Thymus (tissue), 11 donors: ENCODE data around the gene IL1RAPL2. TPM values are rescaled to one million over a fixed set of nuclear protein-coding genes. Genes with fewer than 3 reads are reported as not detected.

ENCODE experiments used
- DNase-seq, 9 donors: peaks; one replicate each; pipeline ENCODE4 v3.0.0-alpha.2; 2013; ENCODE audit warnings: low spot score in 9 of 9, low read depth in 6 of 9, missing footprints in 1 of 9
- H3K27ac ChIP-seq, 2 donors: one replicate each; pipeline ENCODE4 v1.5.1; 2013; ENCODE audit warnings: control low read depth in 1 of 2, low read depth in 1 of 2, low read length in 1 of 2, mild to moderate bottlenecking in 1 of 2, moderate library complexity in 1 of 2
- H3K27me3 ChIP-seq, 2 donors: one replicate each; pipeline ENCODE4 v1.5.1; 2013; ENCODE audit warnings: low read length in 1 of 2; ENCODE audit not compliant: control insufficient read depth in 2 of 2, insufficient read depth in 1 of 2
- H3K36me3 ChIP-seq, 2 donors: one replicate each; pipeline ENCODE4 v1.5.1; 2013; ENCODE audit warnings: low read length in 1 of 2, mild to moderate bottlenecking in 1 of 2, moderate library complexity in 1 of 2; ENCODE audit not compliant: control insufficient read depth in 2 of 2, insufficient read depth in 2 of 2
- H3K4me1 ChIP-seq, 2 donors: one replicate each; pipeline ENCODE4 v1.5.1; 2013; ENCODE audit warnings: low read length in 2 of 2; ENCODE audit not compliant: control insufficient read depth in 2 of 2, insufficient read depth in 2 of 2
- H3K4me3 ChIP-seq, 2 donors: one replicate each; pipeline ENCODE4 v1.5.1; 2013; ENCODE audit warnings: low read length in 2 of 2, control low read depth in 1 of 2, mild to moderate bottlenecking in 1 of 2
- H3K9me3 ChIP-seq, 2 donors: one replicate each; pipeline ENCODE4 v1.5.1; 2013; ENCODE audit warnings: low read length in 1 of 2, mild to moderate bottlenecking in 1 of 2; ENCODE audit not compliant: control insufficient read depth in 2 of 2, insufficient read depth in 1 of 2
- WGBS: extraction: QIAGEN DNeasy Blood & Tissue Kit; methylation state at CpG from one replicate; pipeline ENCODE4 v1.1.7; 2013; 5-methylcytosine and 5-hydroxymethylcytosine counted together
- polyA plus RNA-seq: library from polyadenylated mRNA; stranded (reverse); fragments of 200-250 nt; gene quantifications from one replicate; pipeline ENCODE4 v1.2.3, GENCODE V29; 2013
- total RNA-seq: library from RNA; stranded (reverse); fragments of 120-200 nt; gene quantifications from one replicate; pipeline ENCODE4 v1.2.4, GENCODE V29; 2013
- donor health status: healthy.

Gene IL1RAPL2
- total and polyA plus RNA-seq, 2 donors: 0.38 TPM; not detected in 1

- Histone ChIP-seq H3K9me3 (no peaks in the 10 kb centered on the region), H3K4me1 (no peaks in the 10 kb centered on the region), H3K27me3 (no peaks in the 10 kb centered on the region), H3K36me3 (no peaks in the 10 kb centered on the region), H3K27ac (no peak overlapping the region), H3K4me3 (no peak overlapping the region)
- 94% methylated on average over 8 of the region's 8 CpGs for WGBS
- DNase-seq: no peak
These were observed 623.1 kb downstream of the IL1RAPL2 start for GRCh38 chrX:105189093-105189492.

DNA sequence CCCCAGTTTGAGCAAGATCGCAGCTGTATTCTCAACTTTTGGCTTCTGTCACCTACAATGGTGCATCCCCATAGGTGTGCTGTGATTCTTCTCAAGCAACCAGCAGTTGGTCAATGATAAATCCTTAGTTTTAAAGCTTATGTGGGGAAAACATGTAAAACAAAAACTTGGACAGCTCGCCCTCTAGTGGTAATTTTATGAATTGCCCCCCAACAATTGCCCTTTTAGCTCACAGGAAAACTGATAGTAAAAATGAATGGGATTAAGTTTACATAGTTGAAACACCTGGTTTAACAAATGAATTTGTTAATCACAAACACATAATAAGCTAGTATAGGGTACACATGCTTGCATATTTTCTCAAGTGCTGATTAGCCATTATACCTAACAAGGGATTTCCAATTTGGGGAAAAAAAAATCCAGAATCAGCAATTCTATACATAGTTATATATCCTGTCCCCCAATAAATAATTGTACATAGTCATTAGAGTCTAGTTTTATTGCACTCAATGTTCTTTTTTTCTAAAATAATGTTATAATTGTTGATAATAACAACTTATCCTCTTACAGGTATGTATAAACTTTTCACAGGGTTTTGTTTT lies 624.4 kb downstream of the IL1RAPL2 start:
- peak in 3 of 9 donors; percentile 0 to 43 (median 28) for DNase-seq
- Histone ChIP-seq H3K4me1 (no peaks in the 10 kb centered on the region), H3K9me3 (no peaks in the 10 kb centered on the region), H3K36me3 (no peaks in the 10 kb centered on the region), H3K4me3 (no peak overlapping the region), H3K27ac (no peak overlapping the region), H3K27me3 (no peaks in the 10 kb centered on the region)
- 6% methylated on average over 2 of the region's 2 CpGs for WGBS

DNA sequence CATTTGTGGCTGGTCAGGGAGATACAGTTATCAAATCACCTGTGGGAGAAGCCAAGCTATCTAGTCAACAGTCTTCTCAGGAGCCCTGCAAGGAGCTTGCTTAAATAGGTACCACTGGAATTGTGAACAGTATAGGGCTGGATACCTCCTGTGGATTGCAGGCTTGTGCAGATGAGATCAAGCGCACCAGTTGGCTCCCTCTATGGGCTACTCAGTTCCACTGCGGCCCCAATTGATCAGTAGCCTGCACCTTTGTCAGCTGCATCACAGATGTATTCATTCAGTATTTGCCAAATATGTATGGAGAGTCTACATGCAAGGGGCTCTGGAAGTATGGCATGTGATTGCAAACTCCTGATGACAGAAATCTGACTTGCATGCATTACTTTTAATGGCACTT lies 625.9 kb downstream of the IL1RAPL2 start:
- DNase-seq: no peak
- Histone ChIP-seq H3K27ac (no peak overlapping the region), H3K4me3 (no peak overlapping the region), H3K36me3 (no peaks in the 10 kb centered on the region), H3K4me1 (no peaks in the 10 kb centered on the region), H3K27me3 (no peaks in the 10 kb centered on the region), H3K9me3 (no peaks in the 10 kb centered on the region)
- 35% methylated on average over 2 of the region's 2 CpGs for WGBS

DNA sequence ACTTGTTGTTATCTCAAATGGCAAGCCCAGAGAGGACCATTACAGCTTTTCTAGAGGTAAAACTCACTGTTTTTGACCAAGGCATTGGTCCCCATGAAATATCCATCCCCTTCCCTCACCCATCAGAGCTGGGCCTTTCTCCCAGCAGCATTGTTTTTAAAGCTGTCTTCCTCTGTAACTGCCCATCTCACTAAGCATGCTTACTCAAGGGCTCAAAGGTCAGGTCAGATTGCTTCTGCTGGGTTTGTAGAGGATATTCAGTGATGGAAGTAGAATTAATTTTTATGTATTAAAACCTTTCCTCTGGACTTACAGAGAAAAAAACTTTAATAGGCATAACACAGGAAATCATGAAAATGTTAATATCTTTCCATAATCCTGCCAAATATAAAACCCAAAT lies 643.4 kb downstream of the IL1RAPL2 start:
- Histone ChIP-seq H3K27me3 (no peaks in the 10 kb centered on the region), H3K4me1 (no peaks in the 10 kb centered on the region), H3K4me3 (no peak overlapping the region), H3K9me3 (no peaks in the 10 kb centered on the region), H3K36me3 (no peaks in the 10 kb centered on the region), H3K27ac (no peak overlapping the region)
- no peak for DNase-seq

DNA sequence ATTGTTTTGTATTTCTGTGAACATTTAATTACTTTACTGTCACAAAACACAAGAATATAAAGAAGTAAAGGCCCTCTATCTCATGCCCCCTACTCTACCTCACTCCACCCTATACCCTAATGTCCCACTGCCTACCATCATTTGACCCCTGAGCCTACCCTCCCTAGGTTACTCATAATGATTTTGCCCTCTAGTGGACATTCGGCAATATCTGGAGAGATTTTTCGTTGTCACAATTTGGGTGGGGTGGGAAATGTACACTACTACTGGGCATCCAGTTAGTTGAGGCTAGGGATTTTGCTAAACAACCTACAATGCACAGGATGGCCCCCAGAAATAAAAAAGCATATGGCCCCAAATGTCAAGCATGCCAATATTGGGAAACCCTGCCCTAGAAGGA lies 644.3 kb downstream of the IL1RAPL2 start:
- H3K4me3 ChIP-seq: no peak overlapping the region
- no peaks in the 10 kb centered on the region for H3K4me1 ChIP-seq
- no peaks in the 10 kb centered on the region for H3K36me3 ChIP-seq
- WGBS: 89% methylated on average over 2 of the region's 2 CpGs
- no peaks in the 10 kb centered on the region for H3K9me3 ChIP-seq
- no peak for DNase-seq
- H3K27ac ChIP-seq: no peak overlapping the region
- H3K27me3 ChIP-seq: no peaks in the 10 kb centered on the region

GRCh38 chrX:105211066-105211575 lies 645.1 kb downstream of the IL1RAPL2 start:
- H3K36me3 ChIP-seq: no peaks in the 10 kb centered on the region
- DNase-seq: no peak
- no peak overlapping the region for H3K4me3 ChIP-seq
- WGBS: 86% methylated on average over 3 of the region's 3 CpGs
- no peaks in the 10 kb centered on the region for H3K27me3 ChIP-seq
- H3K4me1 ChIP-seq: no peaks in the 10 kb centered on the region
- H3K9me3 ChIP-seq: no peaks in the 10 kb centered on the region
- no peak overlapping the region for H3K27ac ChIP-seq

- Histone ChIP-seq H3K36me3 (no peaks in the 10 kb centered on the region), H3K4me1 (no peaks in the 10 kb centered on the region), H3K9me3 (peaks cover 0 to 6% of the 10 kb centered on the region in 2 donors), H3K4me3 (no peak overlapping the region), H3K27me3 (no peaks in the 10 kb centered on the region), H3K27ac (no peak overlapping the region)
- DNase-seq: no peak
- 96% methylated on average over 26 of the region's 26 CpGs for WGBS
These were observed 653.7 kb downstream of the IL1RAPL2 start for GRCh38 chrX:105219454-105220401.

GRCh38 chrX:105220636-105221035 lies 654.6 kb downstream of the IL1RAPL2 start, which contains the start of gene TEX13A:
TSS of gene TEX13A (minus strand) at chrX:105220694. CDS start at chrX:105220397, 297 bp downstream.
- no peaks in the 10 kb centered on the region for H3K4me1 ChIP-seq
- H3K27ac ChIP-seq: no peak within 1 kb of the TSS
- 94% methylated on average over 7 of the region's 7 CpGs for WGBS
- H3K36me3 ChIP-seq: no peaks in the 10 kb centered on the region
- no peak within 1 kb of the TSS for H3K4me3 ChIP-seq
- no peak for DNase-seq
- peaks cover 0 to 6% of the 10 kb centered on the region in 2 donors for H3K9me3 ChIP-seq
- H3K27me3 ChIP-seq: no peaks in the 10 kb centered on the region

DNA sequence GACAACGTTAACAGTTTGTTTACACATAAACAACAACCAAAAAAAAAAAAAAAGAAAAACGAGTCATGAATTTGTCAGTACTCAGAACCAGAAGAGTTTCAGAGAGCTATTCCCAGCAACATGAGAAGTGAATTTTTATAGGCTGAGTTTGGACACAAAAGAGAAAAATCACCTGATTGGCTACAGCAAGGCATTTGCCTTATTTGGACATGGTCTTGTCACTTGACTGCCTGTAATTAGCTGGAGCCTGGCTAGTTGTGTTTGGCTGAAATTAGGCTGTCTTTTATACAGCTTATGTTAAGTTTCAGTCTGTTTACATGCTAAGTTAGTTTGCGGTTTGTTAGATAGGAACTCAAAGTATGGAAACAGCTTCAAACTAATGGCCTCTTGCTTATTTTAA lies 655.4 kb downstream of the IL1RAPL2 start:
- 84% methylated on average over 3 of the region's 3 CpGs for WGBS
- H3K4me1 ChIP-seq: no peaks in the 10 kb centered on the region
- H3K36me3 ChIP-seq: no peaks in the 10 kb centered on the region

More for the DNA sequence above, 655.4 kb downstream of the IL1RAPL2 start:
- H3K27ac ChIP-seq: no peak overlapping the region
- no peaks in the 10 kb centered on the region for H3K27me3 ChIP-seq
- DNase-seq: no peak
- no peak overlapping the region for H3K4me3 ChIP-seq
- H3K9me3 ChIP-seq: peaks cover 0 to 6% of the 10 kb centered on the region in 2 donors
